Skeletal muscle satellite cell (primary cell): ENCODE measurements around the gene COA1.
A peak's percentile ranks its signal among the peaks of the same experiment; 100 is the strongest.
"Not testable (repeated sequence)": the region's sequence is repeated elsewhere in the genome, so short reads cannot be mapped to it uniquely, and the experiment has no call there.

Experiments
- H3K27me3 ChIP-seq: 2 replicates; pipeline ENCODE4 v1.7.0; 2013; ENCODE audit warnings: low read length; ENCODE audit not compliant: control insufficient read depth, insufficient read depth
- H3K36me3 ChIP-seq: 2 replicates; pipeline ENCODE4 v1.7.0; 2013; ENCODE audit warnings: mild to moderate bottlenecking, control low read depth, low read length; ENCODE audit not compliant: insufficient read depth
- H3K4me1 ChIP-seq: 2 replicates; pipeline ENCODE4 v1.7.0; 2013; ENCODE audit warnings: low read length; ENCODE audit not compliant: control insufficient read depth, insufficient read depth
- H3K4me2 ChIP-seq: 2 replicates; pipeline ENCODE4 v1.7.0; 2013; ENCODE audit warnings: mild to moderate bottlenecking, low read length
- H3K4me3 ChIP-seq: 2 replicates; pipeline ENCODE4 v1.7.0; 2013; ENCODE audit warnings: low read length
- H3K9ac ChIP-seq: 2 replicates; pipeline ENCODE4 v1.7.0; 2013; ENCODE audit warnings: mild to moderate bottlenecking, low read depth, low read length, moderate library complexity
- H3K9me3 ChIP-seq: replicated peaks from 2 replicates; pipeline ENCODE4 v1.7.0; 2013; ENCODE audit warnings: mild to moderate bottlenecking, control low read depth, low read length

The COA1 gene

GRCh38 chr7:43715966-43716365 is 13.4 kb downstream of the COA1 start:
- not testable (repeated sequence) for H3K4me1 ChIP-seq, H3K36me3 ChIP-seq, H3K9me3 ChIP-seq, H3K4me3 ChIP-seq, H3K27me3 ChIP-seq, H3K4me2 ChIP-seq, H3K9ac ChIP-seq

- no peaks in the 10 kb centered on the region for H3K27me3 ChIP-seq
- H3K4me1 ChIP-seq: no peaks in the 10 kb centered on the region
- no peaks in the 10 kb centered on the region for H3K9me3 ChIP-seq
- no peak overlapping the region for H3K9ac ChIP-seq
- H3K4me3 ChIP-seq: no peak overlapping the region
- no peak overlapping the region for H3K4me2 ChIP-seq
- H3K36me3 ChIP-seq: no peaks in the 10 kb centered on the region
Measured at GRCh38 chr7:43711503-43711902, 17.8 kb downstream of the COA1 start.

GRCh38 chr7:43708055-43708454 is 21.3 kb downstream of the COA1 start:
- not testable (repeated sequence) for H3K9me3 ChIP-seq, H3K9ac ChIP-seq, H3K4me2 ChIP-seq, H3K4me3 ChIP-seq, H3K27me3 ChIP-seq, H3K4me1 ChIP-seq, H3K36me3 ChIP-seq

GRCh38 chr7:43703573-43703972 is 25.8 kb downstream of the COA1 start:
- H3K9ac ChIP-seq: no peak overlapping the region
- H3K27me3 ChIP-seq: no peaks in the 10 kb centered on the region
- no peaks in the 10 kb centered on the region for H3K9me3 ChIP-seq
- no peak overlapping the region for H3K4me3 ChIP-seq
- peaks cover 6% of the 10 kb centered on the region for H3K4me1 ChIP-seq
- H3K4me2 ChIP-seq: no peak overlapping the region
- H3K36me3 ChIP-seq: no peaks in the 10 kb centered on the region

GRCh38 chr7:43702974-43703373 is 26.3 kb downstream of the COA1 start:
- H3K4me3 ChIP-seq: no peak overlapping the region
- no peaks in the 10 kb centered on the region for H3K27me3 ChIP-seq
- H3K36me3 ChIP-seq: no peaks in the 10 kb centered on the region
- H3K4me2 ChIP-seq: no peak overlapping the region
- peaks cover 6% of the 10 kb centered on the region for H3K4me1 ChIP-seq
- no peak overlapping the region for H3K9ac ChIP-seq
- H3K9me3 ChIP-seq: no peaks in the 10 kb centered on the region

GRCh38 chr7:43701929-43702328 is 27.4 kb downstream of the COA1 start:
- no peaks in the 10 kb centered on the region for H3K27me3 ChIP-seq
- H3K4me3 ChIP-seq: no peak overlapping the region
- H3K9me3 ChIP-seq: no peaks in the 10 kb centered on the region
- no peak overlapping the region for H3K4me2 ChIP-seq
- H3K36me3 ChIP-seq: no peaks in the 10 kb centered on the region
- H3K4me1 ChIP-seq: peaks cover 10% of the 10 kb centered on the region
- H3K9ac ChIP-seq: no peak overlapping the region

GRCh38 chr7:43701500-43701854 is 27.8 kb downstream of the COA1 start:
- H3K4me1 ChIP-seq: peaks cover 10% of the 10 kb centered on the region
- H3K4me3 ChIP-seq: no peak overlapping the region
- H3K27me3 ChIP-seq: no peaks in the 10 kb centered on the region
- H3K4me2 ChIP-seq: no peak overlapping the region
- no peak overlapping the region for H3K9ac ChIP-seq
- no peaks in the 10 kb centered on the region for H3K36me3 ChIP-seq
- H3K9me3 ChIP-seq: no peaks in the 10 kb centered on the region

GRCh38 chr7:43700646-43701499 is 28.4 kb downstream of the COA1 start:
- Histone ChIP-seq H3K9me3 (no peaks in the 10 kb centered on the region), H3K4me1 (peaks cover 10% of the 10 kb centered on the region), H3K36me3 (no peaks in the 10 kb centered on the region), H3K4me3 (no peak overlapping the region), H3K9ac (peak overlapping the region; percentile 51), H3K4me2 (no peak overlapping the region), H3K27me3 (no peaks in the 10 kb centered on the region)

GRCh38 chr7:43700059-43700501 is 29.2 kb downstream of the COA1 start:
- no peaks in the 10 kb centered on the region for H3K27me3 ChIP-seq
- H3K4me2 ChIP-seq: no peak overlapping the region
- peak overlapping the region; percentile 51 for H3K9ac ChIP-seq

GRCh38 chr7:43698460-43699255 is 30.7 kb downstream of the COA1 start:
- no peaks in the 10 kb centered on the region for H3K9me3 ChIP-seq
- no peak overlapping the region for H3K4me3 ChIP-seq
- peaks cover 28% of the 10 kb centered on the region for H3K4me1 ChIP-seq
- H3K9ac ChIP-seq: peak overlapping the region; percentile 51
- H3K27me3 ChIP-seq: no peaks in the 10 kb centered on the region
- no peak overlapping the region for H3K4me2 ChIP-seq
- H3K36me3 ChIP-seq: no peaks in the 10 kb centered on the region

More at GRCh38 chr7:43700059-43700501, 29.2 kb downstream of the COA1 start:
- H3K9me3 ChIP-seq: no peaks in the 10 kb centered on the region
- peaks cover 14% of the 10 kb centered on the region for H3K4me1 ChIP-seq
- H3K4me3 ChIP-seq: no peak overlapping the region
- H3K36me3 ChIP-seq: no peaks in the 10 kb centered on the region

GRCh38 chr7:43697690-43698089 is 31.6 kb downstream of the COA1 start:
- H3K9ac ChIP-seq: no peak overlapping the region
- no peak overlapping the region for H3K4me2 ChIP-seq
- no peak overlapping the region for H3K4me3 ChIP-seq
- no peaks in the 10 kb centered on the region for H3K27me3 ChIP-seq
- peaks cover 38% of the 10 kb centered on the region for H3K4me1 ChIP-seq
- no peaks in the 10 kb centered on the region for H3K9me3 ChIP-seq
- no peaks in the 10 kb centered on the region for H3K36me3 ChIP-seq
